NCI-H226 (cell line): ENCODE measurements around the gene STX5.
"Not testable (repeated sequence)": the region's sequence is repeated elsewhere in the genome, so short reads cannot be mapped to it uniquely, and the experiment has no call there.

Experiments used
- DNase-seq: peaks from one replicate; pipeline ENCODE4 v3.0.0-alpha.2; 2015

Gene STX5

DNA sequence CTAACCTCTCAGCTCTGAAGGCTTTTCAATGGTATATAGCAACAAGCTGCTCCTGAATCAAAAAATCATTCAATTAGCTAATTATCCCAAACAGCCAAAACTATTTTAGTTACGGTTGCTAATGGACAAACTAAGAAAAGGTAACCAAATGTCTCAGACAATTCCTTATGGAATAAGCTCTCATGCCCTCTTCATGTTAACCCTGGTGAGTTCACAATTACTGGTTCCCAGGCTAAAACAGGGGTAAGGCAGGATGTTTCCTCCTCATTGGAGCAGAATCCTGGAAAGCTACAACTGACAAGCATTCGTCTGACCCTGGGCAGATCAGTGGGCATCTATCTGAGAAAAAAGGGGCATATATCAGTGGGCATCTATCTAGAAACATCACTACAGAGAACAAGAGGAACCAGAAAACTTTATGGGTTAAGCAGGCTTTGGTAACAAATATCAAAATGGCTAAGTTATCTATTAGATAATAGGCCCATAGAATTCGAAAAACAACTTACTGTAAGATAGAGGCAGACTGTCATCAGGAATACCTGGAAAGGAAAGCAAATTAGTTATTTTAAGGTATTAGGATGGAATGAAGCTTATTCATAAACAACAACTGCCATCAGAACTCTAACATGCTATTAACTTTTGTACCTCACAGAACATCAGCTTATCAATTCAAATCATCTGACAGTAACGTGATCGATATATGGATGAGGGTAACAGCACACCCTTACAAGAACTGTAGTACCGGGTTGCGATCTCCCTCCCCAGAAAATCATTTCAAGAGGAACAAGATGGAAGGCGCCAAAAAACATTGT, 22.4 kb upstream of the STX5 start:
- DNase-seq, result no peak

DNA sequence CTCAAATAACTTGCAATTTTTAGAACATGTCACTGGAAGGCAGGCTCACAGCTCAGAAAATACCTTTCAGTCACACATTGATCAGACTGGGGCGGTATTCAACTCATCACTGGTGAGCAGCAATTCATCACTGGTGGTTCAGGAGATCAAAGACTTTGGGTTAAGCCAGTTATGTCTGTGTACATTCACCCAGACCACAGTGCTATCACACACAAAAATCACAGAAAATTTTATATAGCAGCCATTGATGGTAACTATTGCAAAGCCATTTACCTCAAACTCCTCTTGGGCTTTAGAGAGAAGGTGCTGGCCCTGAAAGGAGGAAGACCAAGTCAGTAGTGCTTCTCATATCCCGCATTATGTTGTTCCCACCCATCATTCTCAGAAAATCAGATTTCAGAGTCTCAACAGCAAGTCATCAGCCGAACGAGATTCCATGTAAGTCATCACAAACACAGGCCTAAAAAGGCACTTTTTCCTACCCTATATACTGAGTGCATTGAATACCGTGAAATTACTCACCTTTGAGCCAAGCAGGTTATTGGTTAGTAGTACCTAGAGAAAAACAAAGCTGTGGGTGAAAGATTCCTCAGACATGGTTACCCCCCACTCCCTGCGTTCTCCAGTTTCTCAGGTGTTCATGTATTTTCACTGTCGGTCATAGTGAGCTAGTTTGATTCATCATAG, 21.6 kb upstream of the STX5 start:
- DNase-seq, result no peak

DNA sequence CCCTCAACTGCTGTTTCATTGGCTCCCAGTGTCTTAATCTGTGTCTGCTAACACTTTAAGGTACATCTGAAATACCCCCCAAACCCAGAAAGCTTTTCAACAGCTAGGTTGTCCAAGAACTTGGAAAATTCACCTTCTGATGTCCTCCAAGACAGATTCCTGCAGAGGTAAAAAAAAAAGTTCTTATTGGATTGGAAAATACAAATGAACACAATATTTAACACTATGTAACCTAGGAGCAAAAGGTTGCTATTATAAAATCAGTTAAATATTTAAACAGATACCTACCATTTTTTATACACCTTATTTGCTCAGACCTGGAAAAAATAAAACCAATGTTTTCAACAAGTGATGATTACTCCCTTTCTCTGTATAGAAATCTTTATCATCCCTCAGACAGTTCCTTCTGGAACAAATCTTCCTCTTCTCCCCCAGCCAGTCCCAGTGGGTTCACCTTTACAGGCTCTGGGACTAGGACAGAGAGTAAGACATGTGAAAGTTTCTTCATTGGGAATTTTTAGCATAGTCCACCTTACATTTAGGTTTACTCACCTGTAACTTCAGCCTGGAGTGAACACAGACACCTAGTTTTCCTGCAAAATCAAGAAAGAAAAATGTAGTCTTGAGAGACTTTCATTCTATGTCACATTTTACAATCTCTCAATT, 20.8 kb upstream of the STX5 start:
- DNase-seq, result no peak

DNA sequence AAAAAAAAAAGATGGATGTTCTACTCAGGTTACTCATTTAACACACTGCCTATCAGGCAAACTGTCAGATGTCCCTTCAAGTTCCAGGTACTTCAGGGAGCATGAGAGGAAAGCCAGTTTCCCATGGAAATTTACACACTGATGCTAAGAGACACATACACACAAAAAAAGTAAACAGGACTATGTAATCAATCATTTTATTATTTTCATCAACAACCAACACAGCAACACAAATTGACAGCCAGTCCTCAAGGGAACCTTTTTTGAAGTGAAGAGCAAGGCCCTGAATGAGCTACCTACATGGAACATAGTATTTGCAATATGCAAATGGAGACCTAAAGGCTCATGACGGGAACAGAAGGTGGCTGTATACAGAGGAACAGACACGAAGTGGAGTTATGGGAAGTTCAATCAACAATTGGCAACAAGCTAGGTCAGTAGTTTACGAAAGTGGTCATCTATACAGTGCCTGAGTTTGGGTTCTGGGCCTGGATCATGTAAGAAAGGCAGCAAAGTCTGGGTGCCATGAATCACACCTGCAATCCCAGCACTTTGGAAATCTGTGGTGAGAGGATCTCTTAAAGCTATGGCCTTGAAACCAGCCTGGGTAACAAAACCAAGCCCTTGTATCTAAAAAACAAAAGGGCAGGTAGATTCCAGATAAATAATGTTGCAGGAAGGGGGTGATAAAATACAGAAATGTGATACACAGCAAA, 20.1 kb upstream of the STX5 start:
- DNase-seq, result no peak

DNA sequence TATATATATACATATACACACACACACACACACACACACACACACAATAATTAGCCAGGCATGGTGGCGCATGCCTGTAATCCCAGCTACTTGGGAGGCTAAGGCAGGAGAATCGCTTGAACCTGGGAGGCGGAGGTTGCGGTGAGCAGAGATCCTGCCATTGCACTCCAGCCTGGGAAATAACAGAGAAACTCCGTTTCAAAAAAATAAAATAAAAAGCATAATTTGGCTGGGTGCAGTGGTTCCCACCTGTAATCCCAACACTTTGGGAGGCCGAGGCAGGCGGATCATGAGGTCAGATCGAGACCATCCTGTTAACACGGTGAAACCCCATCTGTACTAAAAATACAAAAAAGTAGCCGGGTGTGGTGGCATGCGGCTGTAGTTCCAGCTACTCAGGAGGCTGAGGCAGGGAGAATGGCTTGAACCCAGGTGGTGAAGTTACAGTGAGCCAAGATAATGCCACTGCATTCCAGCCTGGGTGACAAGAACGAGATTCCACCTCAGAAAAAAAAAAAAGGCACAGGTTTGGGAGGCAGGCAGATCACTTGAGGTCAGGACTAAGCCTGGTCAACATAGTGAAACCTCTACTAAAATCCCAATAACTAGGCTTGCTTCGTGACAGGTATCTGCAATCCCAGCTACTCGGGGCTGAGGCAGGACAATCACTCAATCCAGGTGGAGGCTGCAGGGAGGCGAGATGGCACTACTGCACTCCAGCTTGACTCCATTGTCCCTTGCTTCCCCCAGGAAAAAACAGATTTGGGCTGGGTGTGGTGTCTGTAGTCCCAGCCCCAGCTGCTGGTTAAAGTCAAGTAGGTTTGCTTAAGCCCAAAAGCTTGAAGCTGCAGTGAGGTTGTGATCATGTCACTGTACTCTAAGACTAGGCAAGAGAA, 19.3 kb upstream of the STX5 start:
- DNase-seq, result no peak

DNA sequence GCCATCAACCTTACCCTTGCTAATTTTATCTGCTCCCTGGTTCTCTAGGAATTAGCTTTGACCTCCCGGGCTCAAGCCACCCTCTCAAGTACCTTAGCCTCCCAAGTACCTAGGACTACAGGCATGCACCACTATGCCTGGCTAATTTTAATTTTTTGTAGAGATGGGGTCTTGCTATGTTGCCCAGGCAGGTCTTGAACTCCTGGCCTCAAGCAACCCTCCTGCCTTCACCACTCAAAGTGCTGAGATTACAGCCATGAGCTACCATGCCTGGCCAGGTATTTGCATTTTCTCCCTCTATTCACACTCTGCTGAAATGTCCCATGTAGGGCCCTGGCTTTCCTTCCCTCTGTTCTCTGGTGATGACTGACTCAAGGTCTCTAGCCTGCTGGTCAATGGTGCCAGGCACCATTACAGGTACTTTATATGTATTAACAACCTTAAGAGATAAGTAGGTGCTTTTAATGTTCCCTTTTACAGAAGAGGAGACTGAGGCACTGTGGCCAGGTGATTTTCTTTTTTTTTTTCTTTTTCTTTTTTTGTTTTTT, 16.0 kb upstream of the STX5 start:
- DNase-seq, result no peak

DNA sequence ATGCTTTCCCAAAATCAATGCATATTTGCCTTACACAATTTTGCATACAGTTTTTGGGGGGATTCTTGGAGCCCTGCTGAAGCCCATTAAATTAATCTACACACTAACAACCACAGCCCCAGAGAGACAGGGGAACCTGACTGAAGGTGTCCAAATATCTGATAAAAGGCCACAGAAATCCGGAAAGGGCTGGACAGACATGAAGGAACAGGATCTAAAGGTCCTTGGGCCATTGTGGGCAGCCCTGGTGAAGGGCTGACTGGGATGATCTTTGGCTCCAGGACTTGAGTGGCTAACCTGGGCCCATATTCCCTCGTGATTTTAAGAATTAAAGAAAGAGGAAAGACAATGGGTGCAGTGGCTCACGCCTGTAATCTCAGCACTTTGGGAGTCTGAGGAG, 14.3 kb upstream of the STX5 start:
- DNase-seq, result no peak

DNA sequence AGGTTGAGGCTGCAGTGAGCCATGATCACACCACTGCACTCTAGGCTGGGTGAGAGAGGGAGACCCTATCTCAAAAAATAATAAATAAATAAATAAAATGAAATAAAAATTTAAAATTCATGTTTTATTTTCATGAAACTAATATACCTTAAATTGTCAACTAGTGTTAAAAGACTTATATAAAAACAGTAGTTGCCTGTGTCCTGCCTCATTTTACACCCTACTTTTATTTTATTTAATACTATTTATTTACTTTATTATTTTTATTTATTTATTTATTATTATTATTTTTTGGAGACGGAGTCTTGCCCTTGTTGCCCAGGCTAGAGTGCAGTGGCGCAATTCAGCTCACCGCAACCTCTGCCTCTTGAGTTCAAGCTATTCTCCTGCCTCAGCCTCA, 12.3 kb upstream of the STX5 start:
- DNase-seq, result no peak

DNA sequence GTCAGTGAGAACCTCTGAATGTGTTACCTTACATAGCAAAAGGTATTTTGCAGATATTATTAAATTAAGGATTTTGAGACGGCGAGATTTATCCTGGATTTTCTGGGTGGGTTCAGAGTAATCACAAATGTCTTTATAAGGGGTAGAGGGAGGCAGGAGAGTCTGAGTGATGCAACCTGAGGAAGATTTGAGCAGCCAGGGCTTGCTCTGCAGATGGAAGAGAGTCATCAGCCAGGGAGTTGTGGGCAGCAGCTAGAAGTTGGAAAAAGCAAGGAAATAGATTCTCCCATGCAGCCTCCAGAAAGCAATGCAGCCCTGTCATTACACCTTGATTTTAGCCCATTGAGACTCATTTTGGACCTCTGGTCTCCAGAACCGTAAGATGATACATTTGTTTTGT, 11.6 kb upstream of the STX5 start:
- no peak for DNase-seq

DNA sequence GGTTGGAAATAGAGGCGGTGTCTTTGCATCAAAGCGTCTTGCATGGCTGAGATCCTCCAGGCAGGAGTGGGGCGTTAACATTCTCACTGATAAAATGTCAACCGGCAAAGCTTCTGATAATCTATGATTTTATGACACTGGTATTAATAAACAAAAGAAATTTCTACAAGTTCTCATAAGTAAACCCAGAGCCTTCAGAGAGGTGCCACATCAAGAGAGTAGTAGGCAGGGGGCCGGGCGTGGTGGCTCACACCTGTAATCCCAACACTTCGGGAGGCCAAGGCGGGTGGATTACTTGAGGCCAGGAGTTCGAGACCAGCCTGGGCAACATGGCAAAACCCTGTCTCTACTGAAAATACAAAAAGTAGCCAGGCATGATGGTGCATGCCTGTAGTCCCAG, 11.0 kb upstream of the STX5 start:
- DNase-seq, result not testable (repeated sequence)

DNA sequence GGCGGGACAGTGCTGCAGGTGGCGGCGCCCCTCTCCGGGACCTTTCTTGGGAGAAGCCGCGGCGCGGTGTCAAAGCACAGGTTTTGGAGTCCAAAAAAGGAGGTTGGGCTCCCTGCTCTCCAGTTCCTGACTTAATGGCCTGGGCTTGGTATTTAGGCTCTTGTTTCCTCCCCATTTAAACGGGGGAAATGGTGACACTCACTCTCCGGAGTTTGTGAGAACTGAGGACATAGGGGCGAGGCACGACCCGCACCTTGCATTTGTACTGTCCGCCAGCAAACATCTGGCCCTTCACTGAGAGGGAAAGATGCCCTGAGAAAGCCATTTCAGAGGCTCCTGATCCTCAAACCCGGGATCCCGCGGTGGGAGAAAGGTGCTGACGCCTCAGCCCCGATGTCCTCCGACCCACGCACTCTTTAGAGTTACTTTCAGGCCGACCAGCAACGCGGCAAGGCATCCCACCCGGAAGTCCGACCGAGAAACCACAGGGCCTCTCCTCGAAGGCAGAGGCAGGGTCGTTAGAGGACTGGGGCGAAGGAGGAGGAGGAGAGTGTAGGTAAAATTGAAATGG, 10.4 kb upstream of the STX5 start:
- no peak for DNase-seq

DNA sequence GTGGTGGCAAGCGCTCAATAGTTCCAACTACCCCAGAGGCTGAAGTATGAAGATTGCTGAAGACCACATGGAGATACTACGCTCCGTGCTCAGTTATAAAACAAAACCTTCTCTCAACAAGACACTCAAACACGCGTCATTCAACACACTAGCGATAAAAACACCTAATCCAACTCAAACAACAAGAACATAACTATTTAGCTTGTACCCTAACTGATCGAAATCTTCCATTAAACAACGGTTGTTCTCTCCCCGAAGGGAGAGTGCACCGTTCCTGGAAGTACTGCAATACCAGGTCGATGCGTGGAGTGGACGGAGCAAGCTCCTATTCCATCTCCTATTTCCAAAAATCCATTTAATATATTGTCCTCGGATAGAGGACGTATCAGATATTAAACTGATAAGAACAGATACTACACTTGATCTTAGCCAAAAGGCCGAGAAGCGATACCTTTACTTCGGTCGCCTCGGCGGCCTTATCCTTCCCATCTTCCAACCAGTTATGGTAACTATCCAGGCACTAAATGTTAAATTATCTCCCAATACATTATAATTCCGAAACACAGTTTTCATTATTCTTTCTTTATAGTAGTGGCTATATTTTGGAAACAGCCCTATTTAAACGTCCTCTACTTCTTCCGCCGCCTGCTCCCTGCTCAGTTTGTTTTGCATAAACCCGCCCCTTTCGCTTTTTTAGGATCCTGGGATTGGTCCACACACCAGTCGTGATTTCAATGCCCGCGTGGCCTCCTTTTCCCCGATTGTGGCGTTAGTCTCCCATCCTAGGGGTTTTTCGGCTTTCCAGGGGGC, 9.7 kb upstream of the STX5 start:
- peak; percentile 99 for DNase-seq

DNA sequence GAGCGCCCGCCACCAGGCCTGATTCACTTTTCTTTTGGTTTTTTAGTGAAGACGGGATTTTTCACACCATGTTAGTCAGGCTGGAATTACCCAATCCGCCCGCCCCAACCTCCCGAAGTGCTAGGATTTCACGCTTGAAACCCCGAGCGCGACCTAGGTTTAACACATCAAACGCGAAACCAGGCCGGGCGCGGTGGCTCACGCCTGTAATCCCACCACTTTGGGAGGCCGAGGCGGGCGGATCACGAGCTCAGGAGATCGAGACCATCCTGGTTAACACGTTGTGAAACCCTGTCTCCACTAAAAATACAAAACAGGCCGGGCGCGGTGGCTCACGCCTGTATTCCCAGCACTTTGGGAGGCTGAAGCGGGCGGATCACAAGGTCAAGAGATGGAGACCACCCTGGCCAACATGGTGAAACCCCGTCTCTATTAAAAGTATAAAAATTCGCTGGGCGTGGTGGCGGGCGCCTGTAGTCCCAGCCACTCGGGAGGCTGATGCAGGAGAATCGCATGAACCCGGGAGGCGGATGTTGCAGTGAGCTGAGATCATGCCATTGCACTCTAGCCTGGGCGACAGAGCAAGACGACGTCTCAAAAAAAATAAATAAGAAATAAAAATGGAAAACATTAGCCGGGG, 9.0 kb upstream of the STX5 start:
- peak; percentile 96 for DNase-seq

DNA sequence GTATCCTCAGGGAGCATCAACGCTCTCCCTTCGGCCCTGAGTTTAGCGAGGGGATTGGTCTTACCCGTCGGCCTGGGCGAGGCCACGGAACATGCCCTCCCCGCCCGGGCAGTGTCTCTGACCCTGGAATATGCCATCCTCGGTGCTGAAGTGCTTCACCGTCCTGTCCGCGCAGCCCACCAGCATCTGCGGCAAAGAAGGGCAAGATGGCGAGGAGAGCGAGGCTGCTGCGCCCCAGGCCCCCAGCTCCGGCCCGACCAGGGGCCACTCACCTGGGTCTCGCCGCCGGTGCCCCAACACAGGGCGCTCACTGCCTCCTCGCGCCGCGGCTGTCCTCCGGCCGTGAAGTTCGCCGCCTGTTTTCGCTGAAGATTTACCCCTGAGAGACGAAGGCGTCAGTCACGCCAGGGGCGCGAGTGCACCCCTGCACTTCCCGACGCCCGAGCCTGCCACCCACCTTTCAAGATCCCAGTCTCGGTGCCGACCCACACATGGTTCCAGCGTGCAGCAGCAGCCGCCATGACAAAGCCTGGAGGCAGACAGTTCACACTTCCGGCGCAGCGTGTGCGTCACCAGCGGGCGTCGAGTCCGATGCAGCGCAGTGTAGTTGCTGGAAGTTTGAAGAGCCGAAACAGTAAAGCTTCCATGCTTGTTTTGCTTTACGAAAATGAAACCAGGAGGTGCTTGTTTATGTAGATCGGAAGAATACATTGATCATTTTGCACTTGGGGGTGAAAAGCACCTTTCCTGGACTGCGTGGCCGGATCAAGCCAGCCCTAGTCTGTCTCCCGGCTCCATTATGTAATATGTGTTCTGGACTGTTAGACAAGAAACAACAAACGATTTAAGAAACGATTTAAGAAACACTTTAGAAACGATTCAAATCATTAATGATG, 7.4 kb upstream of the STX5 start, which contains the start of gene WDR74:
Gene WDR74, minus strand, starts transcription at position 541 of the 896 bp plus-strand sequence. Its CDS starts 20 bp downstream, at position 521.
- peak; percentile 93 for DNase-seq

DNA sequence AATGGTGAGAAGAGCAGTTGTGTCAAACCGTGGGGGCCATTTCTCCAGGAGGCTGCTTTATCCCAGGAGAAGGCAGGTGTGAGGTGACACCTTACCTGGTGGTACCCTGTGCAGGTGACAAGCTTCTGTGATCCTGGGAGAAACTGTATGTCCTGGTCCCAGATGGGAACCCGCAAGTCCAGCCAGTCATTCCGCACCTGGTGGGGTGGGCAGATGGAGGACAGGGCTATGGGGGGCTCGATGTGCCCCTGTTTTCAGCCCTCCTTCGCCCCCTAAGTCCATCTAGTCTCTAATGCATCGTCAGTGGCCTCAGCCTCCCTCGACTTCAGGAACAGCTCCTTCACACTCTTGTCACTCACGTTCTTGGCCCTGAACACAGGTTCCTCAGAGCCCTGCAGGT, 3.5 kb upstream of the STX5 start:
- DNase-seq, result no peak

DNA sequence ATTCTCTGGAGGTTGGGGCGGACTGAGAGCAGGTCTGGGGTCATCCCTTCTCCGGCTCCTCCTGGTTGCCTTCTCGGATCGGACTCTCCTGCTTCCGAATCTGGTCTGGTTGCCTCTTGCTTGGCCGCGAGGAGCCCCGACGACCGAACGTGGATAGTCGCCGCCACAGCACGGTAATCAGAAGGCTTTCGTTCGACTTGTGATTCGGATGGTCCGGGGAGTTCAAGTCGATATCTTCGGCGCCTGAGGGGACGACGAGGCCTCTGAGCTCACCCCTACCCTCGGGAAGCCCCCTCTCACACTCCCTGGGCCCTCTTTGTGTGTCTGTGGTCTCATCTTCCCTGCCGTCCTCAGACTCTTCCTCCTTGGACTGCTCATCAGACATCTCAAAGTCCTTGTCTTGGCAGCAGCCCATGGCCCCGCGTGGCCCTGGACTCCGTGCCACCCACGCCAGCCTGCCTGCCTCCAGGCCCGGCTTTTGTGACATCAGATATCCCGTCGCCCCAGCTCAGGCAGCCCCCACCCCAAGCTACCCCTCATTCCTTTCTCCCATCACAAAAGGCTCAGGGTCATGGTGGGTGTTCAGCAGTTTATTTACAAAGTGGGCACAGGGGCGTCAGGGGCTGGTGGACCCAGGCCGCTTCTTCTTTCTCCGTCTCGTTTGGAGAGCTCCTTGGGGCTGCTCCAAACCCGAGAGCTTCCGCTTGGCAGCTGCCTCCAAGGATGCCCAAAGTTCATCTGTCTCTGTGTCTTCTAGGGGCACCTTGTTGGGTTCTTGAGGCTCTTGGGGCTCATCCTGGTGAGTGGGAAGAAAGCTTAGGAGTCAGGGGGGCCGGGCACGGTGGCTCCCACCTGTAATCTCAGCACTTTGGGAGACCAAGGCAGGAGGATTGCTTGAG, 734 bp upstream of the STX5 start, which contains the start of gene TEX54:
Gene TEX54, minus strand, starts transcription at position 506 of the 899 bp plus-strand sequence.
- DNase-seq, result no peak

DNA sequence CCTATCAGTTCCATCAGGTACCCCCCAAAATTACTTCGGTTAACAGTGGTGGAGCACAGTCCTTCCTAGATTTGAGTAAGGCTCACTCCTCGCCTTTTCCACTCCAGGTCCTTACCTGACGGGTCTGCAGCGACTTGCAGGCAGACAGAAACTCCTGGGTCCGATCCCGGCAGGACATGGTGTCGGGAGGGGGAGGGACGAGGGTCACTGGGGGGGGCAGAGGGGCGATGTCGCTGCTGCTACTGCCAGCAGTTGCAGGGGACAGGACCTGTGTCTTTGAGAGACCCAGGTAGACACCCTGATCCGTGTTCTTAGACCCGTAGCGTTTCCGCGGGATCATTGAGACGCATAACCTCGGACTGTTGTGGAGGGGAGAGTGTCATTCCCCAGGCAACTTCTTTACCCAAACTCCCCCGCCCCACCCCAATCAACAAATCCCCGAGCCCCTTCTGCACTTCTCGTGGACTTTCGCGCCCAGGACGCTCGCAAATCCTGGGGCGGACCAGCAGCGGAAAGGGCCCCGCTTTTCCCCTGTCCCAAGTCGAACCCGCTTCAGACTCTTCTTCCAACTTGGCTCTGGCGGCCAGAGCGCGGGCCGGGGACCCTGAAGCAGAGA, 839 bp downstream of the STX5 start:
- DNase-seq, result no peak
